ENCODE measurements around the gene IL4.
"Not testable (repeated sequence)": the region's sequence is repeated elsewhere in the genome, so short reads cannot be mapped to it uniquely, and the experiment has no call there.

IL4 gene

GRCh38 chr5:132673939-132674630, at the start of gene IL4:
Gene IL4 (plus strand): TSS chr5:132673989. CDS start chr5:132674051, 62 bp downstream.
- ChIA-PET CTCF (interaction anchor here (0.6 to 0.9 kb wide), 2 partner anchors 17 to 34 kb away, joined by 3 read pairs; no protein-coding TSS in a partner anchor), POLR2A (ENCODE audit: low non-redundant PET) (no interaction called here)
- H3K27ac ChIP-seq, result peak within 1 kb of the TSS; percentile 72
- no peak for DNase-seq (ENCODE audit: low spot score)
- TF ChIP-seq CTCF (conservative IDR thresholded peaks at IDR 0.05; ENCODE audit: low read depth), result no peak

- TF ChIP-seq CTCF (conservative IDR thresholded peaks at IDR 0.05; ENCODE audit: low read depth), result no peak
- DNase-seq (ENCODE audit: low spot score), result no peak
- CTCF ChIA-PET, result no interaction called here
- POLR2A ChIA-PET (ENCODE audit: low non-redundant PET), result no interaction called here
- no peak overlapping the region for H3K27ac ChIP-seq
These were observed 46.3 kb upstream of the IL4 start for GRCh38 chr5:132627470-132627869.

- ChIA-PET POLR2A (ENCODE audit: low non-redundant PET) (no interaction called here), CTCF (no interaction called here)
- DNase-seq (ENCODE audit: low spot score), result no peak
- no peak overlapping the region for H3K27ac ChIP-seq
- no peak for TF ChIP-seq CTCF (conservative IDR thresholded peaks at IDR 0.05; ENCODE audit: low read depth)
These were observed 45.0 kb upstream of the IL4 start for GRCh38 chr5:132628814-132629213.

GRCh38 chr5:132629230-132629944, 44.4 kb upstream of the IL4 start:
- DNase-seq (ENCODE audit: low spot score), result no peak
- POLR2A ChIA-PET (ENCODE audit: low non-redundant PET), result no interaction called here
- CTCF ChIA-PET, result interaction anchor here (0.6 kb wide), 2 partner anchors 57 to 1039 kb away, joined by 3 to 7 read pairs; no protein-coding TSS in a partner anchor
- TF ChIP-seq CTCF (conservative IDR thresholded peaks at IDR 0.05; ENCODE audit: low read depth), result no peak
- H3K27ac ChIP-seq, result no peak overlapping the region

- POLR2A ChIA-PET (ENCODE audit: low non-redundant PET); DNase-seq (ENCODE audit: low spot score); H3K27ac ChIP-seq: not testable (repeated sequence)
- CTCF ChIA-PET, result interaction anchor here (0.6 kb wide), 1 partner anchor 84 kb away, joined by 4 read pairs; no protein-coding TSS in a partner anchor
These were observed 40.2 kb upstream of the IL4 start for GRCh38 chr5:132633587-132633986.

GRCh38 chr5:132635873-132636272, 37.9 kb upstream of the IL4 start:
- no peak for DNase-seq (ENCODE audit: low spot score)
- ChIA-PET POLR2A (ENCODE audit: low non-redundant PET) (no interaction called here), CTCF (no interaction called here)
- TF ChIP-seq CTCF (conservative IDR thresholded peaks at IDR 0.05; ENCODE audit: low read depth), result no peak
- no peak overlapping the region for H3K27ac ChIP-seq

- no peak for TF ChIP-seq CTCF (conservative IDR thresholded peaks at IDR 0.05; ENCODE audit: low read depth)
- CTCF ChIA-PET, result no interaction called here
- POLR2A ChIA-PET (ENCODE audit: low non-redundant PET), result no interaction called here
- no peak for DNase-seq (ENCODE audit: low spot score)
- no peak overlapping the region for H3K27ac ChIP-seq
These were observed 36.5 kb upstream of the IL4 start for GRCh38 chr5:132637241-132637640.
